HG02973 (cell line): ENCODE measurements around the gene FFAR2.

ENCODE experiments used
- ATAC-seq: cut with Tn5 transposase; IDR thresholded peaks from one replicate; pipeline ENCODE4 v1.9.1; 2021; ENCODE audit warnings: moderate library complexity; ENCODE audit not compliant: unreplicated experiment

Gene FFAR2

GRCh38 chr19:35484252-35485036 lies 36.4 kb downstream of the FFAR2 start:
- ATAC-seq: peak; percentile 65

DNA sequence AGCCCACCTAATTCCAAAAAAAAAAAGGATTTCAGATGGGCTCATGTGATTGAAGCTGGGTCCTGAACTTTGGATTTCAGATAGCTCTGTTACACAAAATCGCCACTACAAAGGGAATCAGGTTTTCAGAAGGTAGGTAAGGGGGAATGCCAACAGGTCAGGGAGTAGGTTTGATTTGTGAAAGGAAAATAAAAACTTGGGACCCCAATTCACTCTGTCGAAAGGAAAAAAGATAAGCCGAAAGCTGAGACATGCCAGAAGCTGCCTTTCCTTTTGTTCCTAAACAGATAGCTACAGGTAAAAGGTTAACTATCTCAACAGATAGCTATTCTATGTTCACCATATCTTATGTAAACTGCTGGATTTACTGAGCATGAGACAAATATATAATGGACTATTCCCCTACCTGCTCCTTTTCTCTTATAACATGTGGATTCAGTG lies 38.2 kb downstream of the FFAR2 start:
- no peak for ATAC-seq

GRCh38 chr19:35487656-35488182 lies 39.7 kb downstream of the FFAR2 start:
- ATAC-seq: no peak

DNA sequence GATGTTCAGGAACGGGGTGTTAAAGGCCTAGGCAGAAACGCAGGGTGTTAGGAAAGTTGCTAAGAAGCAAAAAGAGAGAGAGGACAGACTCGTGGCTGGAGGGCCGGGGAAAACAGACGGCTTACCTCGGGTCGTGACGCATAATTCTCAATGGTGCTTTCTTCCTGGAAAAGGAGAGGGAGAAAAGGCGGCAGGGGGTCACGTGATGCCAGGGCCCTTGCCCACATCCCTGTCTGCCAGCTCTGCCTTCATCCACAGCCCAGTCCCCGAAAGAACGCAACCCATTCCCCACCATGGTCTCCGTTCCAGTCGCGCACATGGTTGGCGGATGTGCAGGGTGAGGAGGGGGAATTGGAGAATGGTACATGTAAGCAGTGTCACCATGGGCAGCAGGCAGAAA lies 40.6 kb downstream of the FFAR2 start:
- ATAC-seq: no peak

DNA sequence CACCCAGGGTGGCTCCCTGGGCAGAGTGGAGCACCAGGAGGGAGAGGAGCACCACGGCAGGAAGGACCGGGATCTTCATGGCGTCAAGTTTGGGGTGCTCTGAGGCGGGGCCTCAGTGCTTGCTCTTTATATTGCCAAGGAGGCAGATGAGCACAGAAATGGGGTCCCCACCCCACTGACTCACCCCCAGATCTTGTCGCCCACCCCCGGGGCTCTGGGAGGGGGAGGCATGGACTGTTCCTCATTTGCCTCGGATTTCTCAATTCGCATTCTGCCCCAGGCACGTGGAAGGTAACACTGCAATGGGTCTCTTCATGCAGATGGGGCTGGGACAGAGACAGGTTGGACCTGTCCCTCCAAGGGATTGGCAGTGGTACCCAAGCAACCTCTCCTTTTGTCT lies 42.3 kb downstream of the FFAR2 start, which contains the start of gene KRTDAP:
Gene KRTDAP, minus strand, starts transcription at position 101 of the 400 bp plus-strand sequence. Its CDS starts 22 bp downstream, at position 79.
- no peak for ATAC-seq

- no peak for ATAC-seq
These were observed 43.8 kb downstream of the FFAR2 start for GRCh38 chr19:35491836-35492360.

DNA sequence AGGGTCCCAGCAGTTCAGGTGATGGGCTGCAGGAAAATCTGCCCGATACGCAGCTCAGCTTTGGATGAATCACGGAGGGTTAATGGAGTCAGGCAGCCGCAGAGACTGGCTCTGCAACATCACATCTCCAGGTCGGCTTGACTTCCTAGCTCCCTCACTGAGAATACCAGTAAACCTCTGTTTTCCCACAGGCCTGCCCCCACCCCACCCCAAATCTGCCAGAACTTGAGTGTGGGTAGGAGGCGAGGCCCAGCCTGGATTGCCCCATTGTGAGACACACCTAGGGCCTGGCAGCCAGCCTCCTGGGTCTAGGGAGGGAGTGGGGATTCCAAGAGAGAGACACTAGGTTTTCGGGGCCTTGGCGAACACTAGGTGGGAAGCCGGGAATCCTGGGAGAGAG lies 45.9 kb downstream of the FFAR2 start:
- ATAC-seq: no peak

DNA sequence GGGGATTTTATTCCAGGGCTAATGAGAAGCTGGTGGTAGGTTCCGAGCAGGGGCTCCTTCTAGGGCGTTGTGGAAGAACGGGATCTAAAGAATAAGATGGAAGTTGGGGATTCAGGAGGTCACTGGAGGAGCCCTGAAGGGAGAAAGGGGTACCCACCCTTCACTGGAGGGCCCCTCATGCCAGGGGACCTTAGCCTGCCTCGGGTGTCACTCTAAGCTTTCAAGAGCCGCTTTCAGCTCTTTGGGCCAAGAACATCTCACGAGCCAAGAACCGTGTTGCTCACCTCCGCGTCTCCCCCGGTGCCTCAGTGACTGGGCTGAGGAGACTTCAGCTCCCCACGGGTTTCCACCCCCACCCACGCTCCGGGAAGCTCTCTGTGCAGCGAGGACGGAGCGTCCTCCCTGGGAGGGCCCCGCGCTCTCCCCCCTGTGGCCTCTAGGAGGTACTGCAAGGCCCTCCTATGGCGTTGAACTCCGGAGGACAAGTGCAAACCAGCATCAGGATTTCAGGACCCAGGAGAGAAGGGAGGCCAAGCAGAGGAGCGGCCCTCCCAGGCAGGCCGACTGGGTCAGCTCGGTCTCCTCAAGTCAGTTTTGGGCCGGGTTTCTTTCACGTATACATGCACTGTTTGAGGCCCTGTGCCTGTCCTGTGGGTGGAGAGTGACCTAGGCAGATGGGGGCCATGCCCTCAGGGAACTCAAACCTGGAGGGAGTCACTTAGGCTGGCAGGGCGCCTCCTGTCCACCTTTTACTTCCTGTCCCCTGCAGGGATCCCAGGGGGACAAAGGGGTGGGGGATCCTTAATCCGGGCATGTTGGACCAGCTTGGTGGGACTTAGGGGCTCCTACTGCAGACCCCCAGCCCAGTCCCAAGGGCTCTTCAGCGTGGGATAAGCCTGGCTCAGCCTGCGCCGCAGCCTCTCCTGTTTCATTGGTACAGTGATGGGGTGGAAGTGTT lies 47.3 kb downstream of the FFAR2 start:
- no peak for ATAC-seq

DNA sequence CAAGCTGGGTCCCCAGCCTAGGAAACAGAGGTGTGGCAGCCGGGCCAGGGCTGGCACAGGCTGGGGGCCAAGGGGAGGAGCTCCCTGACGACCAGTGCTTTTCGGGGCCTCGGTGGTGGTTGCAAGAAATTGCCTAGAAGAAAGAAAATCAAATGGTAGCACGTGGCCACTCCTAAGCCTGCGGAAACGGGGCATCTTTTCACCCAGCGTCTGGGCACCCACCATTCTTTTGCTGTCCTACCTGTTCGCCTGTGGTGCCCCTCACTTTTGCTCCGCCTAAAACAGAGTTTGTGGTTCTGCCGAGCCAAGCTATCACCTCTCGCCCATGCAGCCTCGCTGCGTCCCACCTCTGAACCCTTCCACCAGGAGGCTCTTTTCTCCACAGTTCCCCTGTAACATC lies 49.3 kb downstream of the FFAR2 start:
- no peak for ATAC-seq

- no peak for ATAC-seq
These were observed 50.2 kb downstream of the FFAR2 start for GRCh38 chr19:35498220-35498619.

DNA sequence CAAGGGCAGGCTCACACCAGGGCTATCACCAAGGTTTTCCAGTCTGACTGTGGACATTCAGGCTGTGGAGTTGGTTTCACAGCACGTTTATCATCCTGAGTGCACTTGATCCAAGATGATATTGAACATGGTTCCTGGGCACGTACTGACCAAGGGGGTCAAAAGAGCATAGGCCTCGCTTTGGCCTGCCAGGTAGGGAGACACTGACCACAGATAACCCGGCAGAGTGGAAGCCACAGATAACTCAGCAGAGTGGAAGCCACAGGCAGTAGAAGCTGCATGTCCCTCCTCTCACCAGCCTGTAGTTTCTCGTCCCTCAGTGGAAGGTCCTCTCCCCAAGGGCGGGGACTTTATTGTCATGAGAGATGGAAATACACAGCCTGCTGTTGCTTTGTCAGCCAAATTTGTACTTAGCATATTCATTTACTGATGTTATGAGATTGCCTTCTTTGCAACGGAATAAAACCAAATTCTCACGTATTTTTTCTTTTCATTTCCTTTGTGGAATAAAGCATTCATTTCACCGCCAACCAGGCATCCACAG lies 51.0 kb downstream of the FFAR2 start:
- no peak for ATAC-seq

- no peak for ATAC-seq
These were observed 52.6 kb downstream of the FFAR2 start for GRCh38 chr19:35500611-35501010.
